HG02623 (cell line): ENCODE results near the gene CD52.
A peak's percentile ranks its signal among the peaks of the same experiment; 100 is the strongest.
"Not testable (repeated sequence)": the region's sequence is repeated elsewhere in the genome, so short reads cannot be mapped to it uniquely, and the experiment has no call there.

Source experiments
- ATAC-seq: cut with Tn5 transposase; IDR thresholded peaks from one replicate; pipeline ENCODE4 v1.9.1; 2021; ENCODE audit warnings: moderate library complexity; ENCODE audit not compliant: unreplicated experiment

The CD52 gene

DNA sequence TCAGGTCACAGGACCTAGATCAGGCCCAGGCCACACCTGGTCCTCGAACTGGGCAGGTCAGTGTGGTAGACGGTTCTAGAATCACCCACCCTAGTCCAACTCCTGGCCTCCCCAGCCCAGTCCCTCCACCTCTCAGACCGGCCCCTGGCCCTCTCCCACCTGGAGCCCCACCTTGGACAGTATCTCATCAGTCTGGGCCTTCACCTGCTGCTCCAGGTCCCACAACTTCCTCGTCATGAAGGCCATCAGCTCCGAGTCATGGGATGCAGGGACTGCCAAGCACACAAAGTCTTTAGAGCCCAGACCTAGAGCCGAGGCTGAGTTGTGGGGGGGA, 20.0 kb upstream of the CD52 start:
- no peak for ATAC-seq

GRCh38 chr1:26300578-26301275, 17.0 kb upstream of the CD52 start:
- ATAC-seq, result no peak

- no peak for ATAC-seq
Measured at GRCh38 chr1:26302733-26303405, 14.9 kb upstream of the CD52 start.

GRCh38 chr1:26305667-26306289, 12.0 kb upstream of the CD52 start:
- no peak for ATAC-seq

DNA sequence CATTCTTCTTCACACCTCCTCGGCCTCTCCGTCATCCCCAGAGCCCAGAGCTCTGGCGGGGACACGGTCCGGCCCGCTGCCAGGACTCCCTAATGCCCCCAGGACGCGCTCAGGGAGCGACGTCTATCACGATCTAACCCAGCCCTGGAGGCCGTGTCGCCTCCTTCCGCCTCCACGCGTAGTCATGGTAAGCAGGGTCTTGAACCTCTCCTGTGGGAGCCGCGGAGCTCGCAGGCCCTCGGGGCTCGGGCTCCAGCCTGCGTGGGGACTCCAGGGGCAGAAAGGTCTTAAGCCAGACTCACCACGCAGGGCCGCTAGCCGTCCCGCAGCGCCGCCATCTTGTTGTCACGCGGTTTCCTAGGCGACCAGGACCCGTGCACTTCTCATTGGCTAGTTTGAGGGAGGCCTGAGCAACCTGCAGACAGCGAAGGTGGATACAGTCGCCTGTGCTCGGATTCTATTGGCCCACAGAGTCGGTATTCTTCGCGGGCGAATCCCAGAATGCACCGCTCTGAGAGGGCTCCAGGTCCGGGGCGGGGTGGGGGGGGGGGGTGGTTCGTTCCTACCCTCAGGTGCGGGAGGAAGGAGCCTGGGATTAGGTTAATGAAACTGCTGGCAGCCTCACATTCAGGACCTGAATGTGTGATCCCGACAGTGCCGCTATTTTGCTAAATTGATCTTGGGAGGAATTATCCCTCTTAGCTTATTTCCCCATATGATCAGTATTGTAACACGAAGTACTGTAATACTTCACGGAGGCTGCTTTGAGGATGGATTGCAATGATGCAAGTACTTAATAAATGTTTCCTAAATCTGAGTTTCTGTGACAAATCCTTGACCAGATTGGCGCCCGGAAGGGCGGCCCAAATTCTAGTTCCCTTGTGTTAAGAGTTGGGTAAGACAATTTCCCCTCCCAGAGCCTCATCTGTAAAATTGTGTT, 11.2 kb upstream of the CD52 start, which contains the start of gene UBXN11:
UBXN11 (minus strand) TSS at position 347 of the 940 bp plus-strand sequence. CDS start 3,753 bp downstream, outside the sequence.
- ATAC-seq, result peak; percentile 97

- ATAC-seq, result no peak
Measured at GRCh38 chr1:26307363-26307781, 10.4 kb upstream of the CD52 start.

- not testable (repeated sequence) for ATAC-seq
Measured at GRCh38 chr1:26307966-26308899, 9.5 kb upstream of the CD52 start.

GRCh38 chr1:26314501-26314900, 3.3 kb upstream of the CD52 start:
- ATAC-seq, result no peak

GRCh38 chr1:26315874-26316850, 1.6 kb upstream of the CD52 start:
- ATAC-seq, result no peak

DNA sequence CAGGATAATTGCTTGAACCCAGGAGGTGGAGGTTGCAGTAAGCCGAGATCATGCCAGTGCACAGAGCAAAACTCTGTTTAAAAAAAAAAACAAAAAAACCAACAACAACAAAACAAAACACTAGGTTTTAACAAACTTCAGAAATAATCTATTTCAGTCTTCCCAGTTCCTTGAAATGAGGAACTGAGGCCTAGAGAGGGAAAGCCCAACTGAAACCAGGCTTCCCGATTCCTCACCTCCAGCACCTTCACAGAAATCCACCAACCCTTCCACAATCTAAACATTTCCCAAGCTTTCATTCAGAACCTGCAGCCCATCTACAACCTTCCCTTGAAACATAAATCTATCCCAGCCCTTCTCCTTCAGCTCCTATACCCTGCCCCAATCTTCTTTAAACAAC, 612 bp upstream of the CD52 start:
- ATAC-seq, result no peak

DNA sequence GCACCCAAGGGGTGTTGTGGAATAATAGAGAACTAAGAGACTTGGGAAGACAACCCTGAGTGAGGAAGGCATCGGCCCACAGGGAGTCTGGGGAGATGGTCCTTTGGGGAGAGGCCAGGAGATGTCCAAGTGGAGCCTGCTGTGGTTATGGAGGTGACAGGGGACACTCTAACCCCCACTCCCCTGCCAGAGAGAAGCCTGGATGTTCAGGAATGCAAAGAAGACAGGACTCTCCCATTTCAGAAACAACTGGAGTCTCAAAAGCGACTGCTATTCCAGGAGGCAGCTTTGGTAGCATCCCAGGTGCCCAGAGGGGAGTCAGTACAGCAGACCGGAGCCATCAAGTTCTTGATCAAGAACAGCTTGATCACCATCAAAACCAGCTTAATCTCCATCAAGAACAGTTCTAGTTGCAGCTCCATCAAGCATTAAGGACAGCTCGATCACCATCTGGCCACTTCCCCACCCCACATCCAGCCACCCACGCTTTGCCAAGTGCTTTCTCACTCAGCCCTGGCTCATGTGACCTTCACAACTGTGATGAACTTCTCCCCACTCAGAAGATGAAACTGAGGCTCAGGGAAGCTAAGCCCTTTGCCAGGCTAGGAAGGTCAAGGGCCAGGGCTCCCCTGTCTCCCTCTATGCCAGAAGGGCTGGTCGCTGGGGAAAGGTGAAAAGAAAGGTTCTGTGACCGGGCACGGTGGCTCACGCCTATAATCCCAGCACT, 743 bp downstream of the CD52 start:
- no peak for ATAC-seq

DNA sequence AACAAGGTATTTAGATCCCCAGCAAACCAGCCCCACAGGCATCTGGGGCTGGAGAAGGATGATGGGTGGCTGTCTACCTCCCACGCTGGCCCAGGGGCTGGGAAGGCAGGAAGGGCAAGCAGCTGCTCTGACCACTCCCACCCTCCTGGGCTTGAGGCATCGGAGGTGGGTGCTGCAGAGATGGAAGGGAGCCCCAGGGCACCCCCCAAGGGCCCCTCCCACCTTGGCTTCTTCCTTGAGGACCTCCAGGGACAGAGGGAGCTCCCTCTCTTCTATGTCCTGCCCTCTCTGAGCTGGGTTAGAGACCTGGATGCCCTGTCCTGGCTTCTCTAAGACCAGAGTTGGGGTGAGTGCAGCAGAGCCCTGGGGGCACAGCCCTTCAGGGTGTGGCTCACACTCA, 3.1 kb downstream of the CD52 start:
- no peak for ATAC-seq

GRCh38 chr1:26321315-26322041, 3.7 kb downstream of the CD52 start:
- ATAC-seq, result no peak

DNA sequence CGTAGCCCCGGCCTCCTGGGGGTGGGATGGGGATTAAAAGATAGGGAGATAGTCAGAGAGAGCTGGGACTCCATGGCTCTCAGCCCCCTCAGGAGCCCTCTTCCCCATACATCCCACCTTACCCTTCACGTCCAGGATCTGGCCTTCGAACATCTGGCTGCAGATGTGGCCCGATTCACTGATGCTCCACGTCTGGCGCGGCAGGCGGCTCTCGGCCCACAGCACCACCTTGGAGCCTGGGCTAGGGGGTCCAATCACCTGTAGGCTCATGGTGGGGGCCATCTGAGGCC, 4.2 kb downstream of the CD52 start:
- no peak for ATAC-seq

DNA sequence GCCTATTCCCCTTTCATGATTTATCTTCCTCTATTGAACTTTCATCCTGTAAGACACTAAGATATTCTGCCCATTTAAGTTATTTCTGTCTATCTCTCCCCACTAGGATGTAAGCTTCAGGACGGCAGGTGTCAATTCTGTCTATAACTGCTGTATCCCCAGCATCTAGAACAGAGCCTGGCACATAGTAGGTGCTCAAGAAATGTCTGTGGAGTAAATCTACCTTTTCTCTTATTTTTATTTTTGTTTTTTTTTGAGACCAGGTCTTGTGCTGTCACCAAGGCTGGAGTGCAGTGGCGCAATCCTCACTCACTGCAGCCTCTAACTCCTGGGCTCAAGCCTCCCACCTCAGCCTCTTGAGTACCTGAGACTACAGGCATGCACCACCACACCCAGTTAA, 5.6 kb downstream of the CD52 start:
- ATAC-seq, result no peak

DNA sequence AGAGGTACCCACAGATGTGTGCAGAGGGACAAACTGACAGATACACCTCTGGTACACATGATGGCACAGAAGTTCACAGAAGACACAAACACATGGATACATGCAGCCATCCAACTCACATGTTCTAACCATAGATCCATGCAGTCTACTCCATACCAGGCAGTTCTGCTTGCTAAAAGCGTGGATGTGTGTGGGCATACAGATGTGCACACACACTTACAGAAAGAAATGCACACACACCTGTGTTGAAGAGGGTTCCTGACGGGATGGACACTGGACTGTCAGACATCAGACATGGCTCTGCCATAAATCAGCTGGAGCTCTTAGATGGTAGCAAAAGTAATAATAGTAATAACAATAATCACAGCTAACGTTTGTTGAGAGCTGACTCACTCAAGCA, 6.8 kb downstream of the CD52 start:
- no peak for ATAC-seq

DNA sequence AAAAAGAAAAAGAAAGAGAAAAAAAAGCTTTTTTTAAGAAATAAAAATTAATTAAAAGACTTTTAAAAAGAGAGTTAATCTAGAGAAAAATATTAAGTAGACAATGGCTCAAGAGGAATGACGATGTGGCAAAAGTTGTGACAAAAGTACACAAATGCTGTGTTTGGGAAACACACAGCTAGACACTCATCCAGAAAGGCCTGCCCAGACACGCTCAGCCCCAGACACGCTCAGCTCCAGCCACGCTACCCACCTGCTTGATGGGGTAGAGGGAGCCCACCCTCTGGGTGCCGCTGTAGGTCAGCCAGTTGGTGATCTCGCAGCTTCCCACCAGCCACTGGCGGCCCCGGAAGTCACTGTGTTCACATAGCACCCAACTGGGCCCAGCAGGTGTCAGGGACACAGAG, 10.2 kb downstream of the CD52 start:
- ATAC-seq, result no peak

DNA sequence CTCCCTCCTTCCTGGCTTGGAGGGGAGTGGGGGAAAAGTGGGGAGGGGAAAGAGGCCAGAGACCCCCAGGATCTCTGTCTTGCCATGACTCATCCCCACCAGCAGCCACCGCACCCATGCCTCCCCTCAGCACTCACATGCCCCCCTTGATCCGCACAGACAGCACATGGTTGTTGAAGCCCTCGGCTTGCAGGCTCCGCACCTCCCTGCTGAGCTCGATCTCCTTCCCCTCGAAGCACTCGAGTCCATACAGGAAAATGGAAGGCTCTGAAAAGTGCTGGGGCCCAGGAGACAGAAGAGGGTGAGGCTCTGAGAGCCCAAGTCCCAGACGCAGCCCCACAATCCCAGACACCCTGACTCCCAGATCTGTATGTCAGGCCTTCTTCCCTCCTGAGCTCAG, 10.8 kb downstream of the CD52 start:
- ATAC-seq, result no peak
